HL-60 (cell line): ENCODE measurements around the gene ENPP5.

Experiments used
- CTCF ChIP-seq: IDR thresholded peaks from one replicate; pipeline ENCODE4 v1.5.1; 2011; ENCODE audit warnings: low read length, control low read depth, inconsistent platforms; ENCODE audit not compliant: insufficient read depth
- POLR2AphosphoS5 ChIP-seq: IDR thresholded peaks from 2 replicates; pipeline ENCODE4 v1.6.1; 2012; ENCODE audit warnings: low read depth

GRCh38 chr6:46129291-46129628, 41.5 kb downstream of the ENPP5 start:
- no peak for TF ChIP-seq CTCF
- TF ChIP-seq POLR2AphosphoS5 = no peak
